ENCODE measurements around the gene ALG6. TPM values are rescaled to one million over a fixed set of nuclear protein-coding genes. Genes with fewer than 3 reads are reported as not detected.

ALG6 gene
- total RNA-seq, 1 donor from 2014 or later = 22.6 TPM

GRCh38 chr1:63322944-63323864 lies 44.2 kb upstream of the ALG6 start:
- peak; percentile 21 for TF ChIP-seq CTCF (IDR thresholded peaks at IDR 0.05; ENCODE audit: unreplicated experiment)
- DNase-seq (ENCODE audit: low spot score, unreplicated experiment) = peak; percentile 39
- no peaks in the 10 kb centered on the region for H3K36me3 Mint-ChIP-seq (ENCODE audit: insufficient read depth)
- H3K27ac Mint-ChIP-seq = peak overlapping the region; percentile 20
- H3K4me1 Mint-ChIP-seq (ENCODE audit: low read depth) = peaks cover 9% of the 10 kb centered on the region
- no peaks in the 10 kb centered on the region for H3K9me3 Mint-ChIP-seq (ENCODE audit: low read depth)
- H3K27me3 Mint-ChIP-seq = peaks cover 82% of the 10 kb centered on the region
- peak overlapping the region; percentile 64 for H3K4me3 Mint-ChIP-seq (ENCODE audit: low read depth)

GRCh38 chr1:63323865-63324778 lies 43.3 kb upstream of the ALG6 start:
- peak overlapping the region; percentile 75 for H3K27ac Mint-ChIP-seq
- no peaks in the 10 kb centered on the region for H3K9me3 Mint-ChIP-seq (ENCODE audit: low read depth)
- H3K27me3 Mint-ChIP-seq = peaks cover 82% of the 10 kb centered on the region
- peak; percentile 5 for TF ChIP-seq CTCF (IDR thresholded peaks at IDR 0.05; ENCODE audit: unreplicated experiment)
- peaks cover 9% of the 10 kb centered on the region for H3K4me1 Mint-ChIP-seq (ENCODE audit: low read depth)
- peak overlapping the region; percentile 64 for H3K4me3 Mint-ChIP-seq (ENCODE audit: low read depth)
- DNase-seq (ENCODE audit: low spot score, unreplicated experiment) = no peak
- no peaks in the 10 kb centered on the region for H3K36me3 Mint-ChIP-seq (ENCODE audit: insufficient read depth)

- Mint-ChIP-seq H3K9me3 (ENCODE audit: low read depth) (no peaks in the 10 kb centered on the region), H3K4me1 (ENCODE audit: low read depth) (peaks cover 9% of the 10 kb centered on the region), H3K27me3 (peaks cover 82% of the 10 kb centered on the region), H3K27ac (peak overlapping the region; percentile 75), H3K36me3 (ENCODE audit: insufficient read depth) (no peaks in the 10 kb centered on the region), H3K4me3 (ENCODE audit: low read depth) (peak overlapping the region; percentile 64)
- DNase-seq (ENCODE audit: low spot score, unreplicated experiment) = no peak
- TF ChIP-seq CTCF (IDR thresholded peaks at IDR 0.05; ENCODE audit: unreplicated experiment) = no peak
Observed at GRCh38 chr1:63324779-63325119, 42.7 kb upstream of the ALG6 start.

GRCh38 chr1:63325279-63325985 lies 42.0 kb upstream of the ALG6 start:
- H3K27me3 Mint-ChIP-seq = peaks cover 78% of the 10 kb centered on the region
- H3K9me3 Mint-ChIP-seq (ENCODE audit: low read depth) = no peaks in the 10 kb centered on the region
- H3K4me3 Mint-ChIP-seq (ENCODE audit: low read depth) = no peak overlapping the region
- no peak for TF ChIP-seq CTCF (IDR thresholded peaks at IDR 0.05; ENCODE audit: unreplicated experiment)
- H3K36me3 Mint-ChIP-seq (ENCODE audit: insufficient read depth) = no peaks in the 10 kb centered on the region
- H3K4me1 Mint-ChIP-seq (ENCODE audit: low read depth) = peaks cover 9% of the 10 kb centered on the region
- no peak overlapping the region for H3K27ac Mint-ChIP-seq
- DNase-seq (ENCODE audit: low spot score, unreplicated experiment) = no peak

GRCh38 chr1:63326106-63326472 lies 41.3 kb upstream of the ALG6 start:
- TF ChIP-seq CTCF (IDR thresholded peaks at IDR 0.05; ENCODE audit: unreplicated experiment) = no peak
- peaks cover 78% of the 10 kb centered on the region for H3K27me3 Mint-ChIP-seq
- peaks cover 8% of the 10 kb centered on the region for H3K4me1 Mint-ChIP-seq (ENCODE audit: low read depth)
- no peak for DNase-seq (ENCODE audit: low spot score, unreplicated experiment)
- no peaks in the 10 kb centered on the region for H3K36me3 Mint-ChIP-seq (ENCODE audit: insufficient read depth)
- H3K4me3 Mint-ChIP-seq (ENCODE audit: low read depth) = no peak overlapping the region
- H3K27ac Mint-ChIP-seq = no peak overlapping the region
- no peaks in the 10 kb centered on the region for H3K9me3 Mint-ChIP-seq (ENCODE audit: low read depth)

Data from progenitor cell of endocrine pancreas (in vitro differentiated cells).